K562 (cell line): ENCODE data around the gene EEF1AKMT4.
"Not testable (repeated sequence)": the region's sequence is repeated elsewhere in the genome, so short reads cannot be mapped to it uniquely, and the experiment has no call there.

Experiments
- BRF2 ChIP-seq: IDR thresholded peaks from 3 replicates; pipeline ENCODE4 v1.6.1; 2011; ENCODE audit warnings: borderline replicate concordance, mild to moderate bottlenecking; ENCODE audit not compliant: insufficient read length, insufficient read depth
- CBX2 ChIP-seq: fragments of 200-600 bp; sonication (generic); IDR thresholded peaks from one replicate; pipeline ENCODE4 v1.6.1; 2012; ENCODE audit warnings: mild to moderate bottlenecking, low read length, inconsistent platforms; ENCODE audit not compliant: insufficient read depth, poor library complexity, severe bottlenecking
- CHCHD3 ChIP-seq: fragments of 250-450 bp; sonication (Bioruptor Pico); IDR thresholded peaks from 2 replicates; pipeline ENCODE4 v2.1.2; 2022; ENCODE audit warnings: mild to moderate bottlenecking
- CHD4 ChIP-seq: fragments of 200-600 bp; sonication (generic); IDR thresholded peaks from 3 replicates; pipeline ENCODE4 v1.6.1; 2012; ENCODE audit warnings: low read depth, mild to moderate bottlenecking, mixed read lengths, low read length, inconsistent platforms; ENCODE audit not compliant: insufficient read depth, insufficient replicate concordance, poor library complexity, severe bottlenecking
- CTCF ChIP-seq, 3 experiments: IDR thresholded peaks in 2 of 3; conservative IDR thresholded peaks in 1 of 3; 2 replicates each; pipeline ENCODE4 v1.5.1; 2011 to 2012; ENCODE audit warnings: low read length in 3 of 3, mild to moderate bottlenecking in 3 of 3, control low read depth in 2 of 3, improper control_type of control experiment in 1 of 3, inconsistent platforms in 1 of 3, low read depth in 1 of 3, mixed read lengths in 1 of 3, moderate library complexity in 1 of 3; ENCODE audit not compliant: insufficient read depth in 2 of 3
- E2F1 ChIP-seq: sonication (generic); formaldehyde crosslinking; IDR thresholded peaks from 2 replicates; pipeline ENCODE4 v1.8.1; 2023; ENCODE audit warnings: mild to moderate bottlenecking, missing genetic modification reagents, moderate library complexity
- EP300 ChIP-seq: IDR thresholded peaks from 2 replicates; pipeline ENCODE4 v1.6.1; 2012; ENCODE audit warnings: low read length, improper control_type of control experiment
- PATZ1 ChIP-seq: fragments of 250-450 bp; sonication (Bioruptor Pico); IDR thresholded peaks from 2 replicates; pipeline ENCODE4 v1.5.0; 2020; ENCODE audit warnings: mild to moderate bottlenecking, borderline replicate concordance
- REST ChIP-seq, 2 experiments: fragments of 450-650 bp; formaldehyde crosslinking in 1 of 2; IDR thresholded peaks; 2 replicates each; pipeline versions ENCODE4 v1.4.0 to v1.6.1; 2014 to 2020; ENCODE audit warnings: mild to moderate bottlenecking in 2 of 2, borderline replicate concordance in 1 of 2, low read depth in 1 of 2
- TEAD1 ChIP-seq, 2 experiments: fragments of 450-650 bp in 1 of 2; sonication (generic) in 1 of 2; formaldehyde crosslinking; IDR thresholded peaks; 2 replicates each; pipeline versions ENCODE4 v1.4.0 to v1.8.0; 2020 to 2022; ENCODE audit warnings: mild to moderate bottlenecking in 2 of 2, missing genetic modification reagents in 1 of 2
- UBTF ChIP-seq, 2 experiments: IDR thresholded peaks; 2 replicates each; pipeline ENCODE4 v1.6.1; 2012; ENCODE audit warnings: improper control_type of control experiment in 2 of 2, low read depth in 2 of 2, low read length in 2 of 2, borderline replicate concordance in 1 of 2
- ZBTB33 ChIP-seq: sonication (generic); formaldehyde crosslinking; IDR thresholded peaks from 2 replicates; pipeline ENCODE4 v1.8.1; 2023; ENCODE audit warnings: mild to moderate bottlenecking, missing genetic modification reagents
- ZNF24 ChIP-seq: fragments of 450-650 bp; IDR thresholded peaks from 2 replicates; pipeline ENCODE4 v1.6.1; 2016

- TF ChIP-seq ZNF24; ZBTB33 (CRISPR knock-in tag); TEAD1 (CRISPR knock-in tag; IDR thresholded peaks at IDR 0.05); CHD4; CTCF (IDR thresholded peaks at IDR 0.05 in 2 of 3, conservative IDR thresholded peaks at IDR 0.05 in 1 of 3; ENCODE audit: insufficient read depth in 2 of 3, low read depth in 1 of 3, low read length in 3 of 3); BRF2; PATZ1 (CRISPR knock-in tag); UBTF (IDR thresholded peaks at IDR 0.05; ENCODE audit: borderline replicate concordance in 1 of 2, low read depth in 2 of 2, low read length in 2 of 2); E2F1 (CRISPR knock-in tag); REST (IDR thresholded peaks at IDR 0.05; ENCODE audit: borderline replicate concordance); REST (CRISPR knock-in tag; IDR thresholded peaks at IDR 0.05; ENCODE audit: low read depth); EP300; CBX2; CHCHD3 (CRISPR knock-in tag): not testable (repeated sequence)
Measured at GRCh38 chr3:184267249-184267648, 17.8 kb downstream of the EEF1AKMT4 start.
